ENCODE measurements around the gene HOXB2.

HOXB2 gene

DNA sequence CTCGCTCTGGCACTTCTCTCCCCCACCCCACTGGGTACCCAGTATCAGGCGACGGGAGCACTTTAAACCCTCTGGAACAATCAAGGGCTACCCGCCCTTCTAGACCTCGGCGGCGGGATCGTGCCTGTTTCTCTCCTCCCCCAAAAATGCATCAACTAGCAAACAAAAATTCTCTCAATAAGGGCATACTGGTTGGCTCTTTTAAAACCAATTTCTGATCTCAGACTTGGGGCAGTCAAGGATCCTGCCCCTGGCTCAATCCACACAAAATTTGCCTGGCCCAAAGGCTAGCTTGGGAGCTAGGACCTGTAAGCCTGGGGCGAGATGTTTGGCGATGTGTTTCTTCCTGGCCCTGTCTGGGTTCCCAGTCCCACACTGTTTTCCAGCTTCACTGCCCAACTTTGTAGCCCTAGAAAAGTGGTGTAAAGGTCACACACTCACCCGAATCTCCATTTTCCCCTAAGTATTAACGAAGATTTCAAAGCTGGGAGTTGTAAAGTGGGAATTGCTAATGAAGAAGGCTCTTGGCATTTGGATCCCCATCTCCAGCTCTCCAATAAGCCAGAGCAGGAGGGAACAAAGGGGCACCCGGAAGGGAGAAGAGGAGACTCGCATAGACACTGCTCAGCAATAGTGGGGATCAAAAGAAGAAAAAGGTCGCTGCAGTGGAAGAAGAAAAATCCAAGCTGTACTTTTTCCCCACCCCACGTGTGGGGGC lies 14.4 kb upstream of the HOXB2 start:
- no peak for TF ChIP-seq EZH2phosphoT487 (IDR thresholded peaks at IDR 0.05; ENCODE audit: borderline replicate concordance)
- TF ChIP-seq, protein P1, sequence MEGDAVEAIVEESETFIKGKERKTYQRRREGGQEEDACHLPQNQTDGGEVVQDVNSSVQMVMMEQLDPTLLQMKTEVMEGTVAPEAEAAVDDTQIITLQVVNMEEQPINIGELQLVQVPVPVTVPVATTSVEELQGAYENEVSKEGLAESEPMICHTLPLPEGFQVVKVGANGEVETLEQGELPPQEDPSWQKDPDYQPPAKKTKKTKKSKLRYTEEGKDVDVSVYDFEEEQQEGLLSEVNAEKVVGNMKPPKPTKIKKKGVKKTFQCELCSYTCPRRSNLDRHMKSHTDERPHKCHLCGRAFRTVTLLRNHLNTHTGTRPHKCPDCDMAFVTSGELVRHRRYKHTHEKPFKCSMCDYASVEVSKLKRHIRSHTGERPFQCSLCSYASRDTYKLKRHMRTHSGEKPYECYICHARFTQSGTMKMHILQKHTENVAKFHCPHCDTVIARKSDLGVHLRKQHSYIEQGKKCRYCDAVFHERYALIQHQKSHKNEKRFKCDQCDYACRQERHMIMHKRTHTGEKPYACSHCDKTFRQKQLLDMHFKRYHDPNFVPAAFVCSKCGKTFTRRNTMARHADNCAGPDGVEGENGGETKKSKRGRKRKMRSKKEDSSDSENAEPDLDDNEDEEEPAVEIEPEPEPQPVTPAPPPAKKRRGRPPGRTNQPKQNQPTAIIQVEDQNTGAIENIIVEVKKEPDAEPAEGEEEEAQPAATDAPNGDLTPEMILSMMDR (conservative IDR thresholded peaks at IDR 0.05; ENCODE audit: low read length) = no peak
- Histone ChIP-seq H3K27me3 (ENCODE audit: insufficient read depth, low read length, poor library complexity, severe bottlenecking) (no peaks in the 10 kb centered on the region), H3K79me2 (ENCODE audit: insufficient read depth, low read length) (peaks cover 100% of the 10 kb centered on the region), H3K4me2 (ENCODE audit: low read depth, low read length, poor library complexity, severe bottlenecking) (peak overlapping the region; percentile 82), H3K9me2 (replicated peaks; ENCODE audit: low read depth, low read length) (no peaks in the 10 kb centered on the region), H2AFZ (ENCODE audit: low read length) (no peak overlapping the region), H3F3A (ENCODE audit: low read depth) (peaks cover 11% of the 10 kb centered on the region), H3K9me3 (ENCODE audit: insufficient read depth, low read depth, low read length) (no peaks in the 10 kb centered on the region), H3K36me3 (ENCODE audit: insufficient read depth, low read length) (peaks cover 83% of the 10 kb centered on the region), H3K9ac (ENCODE audit: low read depth, low read length, poor library complexity, severe bottlenecking) (peak overlapping the region; percentile 43), H4K20me1 (ENCODE audit: insufficient read depth, low read length, poor library complexity, severe bottlenecking) (peaks cover 92% of the 10 kb centered on the region), H3K4me1 (ENCODE audit: insufficient read depth, low read length, poor library complexity, severe bottlenecking) (peaks cover 78% of the 10 kb centered on the region), H3K4me3 (ENCODE audit: low read length, poor library complexity, severe bottlenecking) (no peak overlapping the region)

DNA sequence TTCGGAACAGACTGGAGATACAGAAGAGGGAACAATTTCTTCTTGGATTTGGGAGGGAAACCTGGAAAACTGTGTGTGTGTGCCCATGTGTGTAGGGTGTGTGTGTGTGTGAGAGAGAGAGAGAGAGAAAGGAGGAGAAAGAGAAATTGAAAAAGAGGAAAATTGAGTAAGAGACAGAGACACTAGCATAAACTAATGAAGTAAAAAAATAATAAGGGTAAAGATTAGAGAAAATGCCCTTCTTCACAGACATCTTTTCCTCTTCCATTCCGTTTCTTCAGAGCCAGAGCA lies 13.9 kb upstream of the HOXB2 start:
- Histone ChIP-seq H3K4me2 (ENCODE audit: low read depth, low read length, poor library complexity, severe bottlenecking) (peak overlapping the region; percentile 17), H3K27me3 (ENCODE audit: insufficient read depth, low read length, poor library complexity, severe bottlenecking) (no peaks in the 10 kb centered on the region), H3K9me2 (replicated peaks; ENCODE audit: low read depth, low read length) (no peaks in the 10 kb centered on the region), H2AFZ (ENCODE audit: low read length) (no peak overlapping the region), H3K9ac (ENCODE audit: low read depth, low read length, poor library complexity, severe bottlenecking) (peak overlapping the region; percentile 10), H3K79me2 (ENCODE audit: insufficient read depth, low read length) (peaks cover 100% of the 10 kb centered on the region), H3F3A (ENCODE audit: low read depth) (peaks cover 11% of the 10 kb centered on the region), H3K36me3 (ENCODE audit: insufficient read depth, low read length) (peaks cover 86% of the 10 kb centered on the region), H3K9me3 (ENCODE audit: insufficient read depth, low read depth, low read length) (no peaks in the 10 kb centered on the region), H4K20me1 (ENCODE audit: insufficient read depth, low read length, poor library complexity, severe bottlenecking) (peaks cover 95% of the 10 kb centered on the region), H3K4me3 (ENCODE audit: low read length, poor library complexity, severe bottlenecking) (no peak overlapping the region), H3K4me1 (ENCODE audit: insufficient read depth, low read length, poor library complexity, severe bottlenecking) (peaks cover 77% of the 10 kb centered on the region)
- TF ChIP-seq EZH2phosphoT487 (IDR thresholded peaks at IDR 0.05; ENCODE audit: borderline replicate concordance) = no peak
- TF ChIP-seq, protein P1 (conservative IDR thresholded peaks at IDR 0.05; ENCODE audit: low read length) = no peak

DNA sequence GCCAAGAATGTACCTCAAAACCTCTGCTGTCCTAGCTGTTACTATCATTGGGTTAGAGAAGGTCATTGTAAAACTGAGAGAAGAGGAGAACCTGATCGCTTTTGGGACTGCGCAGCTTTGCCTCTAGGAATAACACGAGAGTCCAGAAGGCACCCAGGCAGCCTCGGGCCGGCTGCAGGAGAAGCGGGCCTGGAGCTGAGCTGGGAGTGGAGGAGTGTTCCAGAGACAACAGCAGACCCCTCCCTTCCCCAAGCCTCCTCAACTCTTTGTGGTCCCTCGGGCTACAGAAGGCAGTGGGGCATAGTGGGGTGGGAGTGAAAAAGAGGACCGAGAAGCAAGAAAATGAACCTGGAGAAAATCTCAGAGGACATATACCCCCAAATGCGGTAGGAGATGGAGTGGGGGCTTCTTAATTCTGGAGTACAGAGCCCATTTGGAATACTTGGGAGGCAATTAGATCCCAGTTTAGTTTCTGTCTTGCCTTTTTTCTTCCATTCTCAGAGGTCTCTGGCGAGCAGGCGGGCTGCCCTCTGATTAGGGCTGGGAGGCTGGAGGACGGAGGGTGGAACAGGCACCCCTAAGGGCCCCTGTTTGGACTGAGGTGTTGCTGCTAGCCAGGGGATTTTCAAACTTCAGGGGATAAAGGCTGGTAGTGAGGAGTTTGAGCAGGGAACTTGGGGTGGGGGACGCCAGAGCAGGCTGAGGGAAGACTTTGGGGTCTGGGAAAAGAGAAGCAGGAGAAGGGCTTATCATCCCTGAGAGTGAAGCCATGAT lies 13.3 kb upstream of the HOXB2 start:
- Histone ChIP-seq H3F3A (ENCODE audit: low read depth) (peaks cover 9% of the 10 kb centered on the region), H2AFZ (ENCODE audit: low read length) (no peak overlapping the region), H3K4me2 (ENCODE audit: low read depth, low read length, poor library complexity, severe bottlenecking) (peak overlapping the region; percentile 17), H3K4me3 (ENCODE audit: low read length, poor library complexity, severe bottlenecking) (no peak overlapping the region), H3K27me3 (ENCODE audit: insufficient read depth, low read length, poor library complexity, severe bottlenecking) (no peaks in the 10 kb centered on the region), H3K9me2 (replicated peaks; ENCODE audit: low read depth, low read length) (no peaks in the 10 kb centered on the region), H3K79me2 (ENCODE audit: insufficient read depth, low read length) (peaks cover 100% of the 10 kb centered on the region), H3K9ac (ENCODE audit: low read depth, low read length, poor library complexity, severe bottlenecking) (peak overlapping the region; percentile 31), H3K4me1 (ENCODE audit: insufficient read depth, low read length, poor library complexity, severe bottlenecking) (peaks cover 72% of the 10 kb centered on the region), H3K9me3 (ENCODE audit: insufficient read depth, low read depth, low read length) (no peaks in the 10 kb centered on the region), H3K36me3 (ENCODE audit: insufficient read depth, low read length) (peaks cover 86% of the 10 kb centered on the region), H4K20me1 (ENCODE audit: insufficient read depth, low read length, poor library complexity, severe bottlenecking) (peaks cover 95% of the 10 kb centered on the region)
- TF ChIP-seq EZH2phosphoT487 (IDR thresholded peaks at IDR 0.05; ENCODE audit: borderline replicate concordance) = no peak
- TF ChIP-seq, protein P1 (conservative IDR thresholded peaks at IDR 0.05; ENCODE audit: low read length) = no peak
